ENCODE results near the gene NMNAT3.

DNA sequence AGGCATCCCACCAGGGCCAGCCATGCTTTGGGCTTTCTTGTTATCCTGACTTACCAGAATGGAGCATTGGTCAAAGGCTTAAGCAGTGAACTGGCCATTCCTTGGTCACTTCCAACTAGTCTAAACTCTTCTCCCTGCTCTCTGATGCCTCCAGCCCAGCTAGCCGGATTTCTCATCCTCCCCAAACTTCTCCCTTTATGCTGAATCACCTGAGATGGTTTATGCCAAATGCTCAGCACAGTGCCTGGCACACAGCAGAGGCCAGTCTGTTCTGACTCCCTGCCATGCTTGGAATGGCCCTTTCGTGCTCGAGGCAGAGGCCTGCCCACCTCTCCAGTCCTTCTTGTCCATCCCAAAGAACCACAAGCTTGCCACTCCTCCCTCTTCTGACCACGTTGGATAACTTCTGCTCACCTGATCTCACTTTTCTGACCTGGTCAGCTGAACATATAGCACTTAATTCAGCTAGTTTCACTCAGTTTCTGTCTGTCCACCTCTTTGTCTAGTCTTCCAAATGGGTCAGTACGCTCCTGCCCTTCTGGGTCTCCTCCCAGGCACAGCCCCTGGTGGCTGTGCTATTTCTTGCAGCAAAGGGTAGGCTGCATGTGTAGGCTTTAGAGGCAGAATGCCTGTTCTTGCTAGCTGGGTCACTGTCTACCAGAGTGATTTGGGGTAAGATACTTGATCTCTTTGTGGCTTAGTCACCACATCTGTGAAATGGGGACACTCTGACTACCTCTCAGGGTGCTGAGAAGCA is 136.1 kb downstream of the NMNAT3 start:
- TF ChIP-seq, protein P1, sequence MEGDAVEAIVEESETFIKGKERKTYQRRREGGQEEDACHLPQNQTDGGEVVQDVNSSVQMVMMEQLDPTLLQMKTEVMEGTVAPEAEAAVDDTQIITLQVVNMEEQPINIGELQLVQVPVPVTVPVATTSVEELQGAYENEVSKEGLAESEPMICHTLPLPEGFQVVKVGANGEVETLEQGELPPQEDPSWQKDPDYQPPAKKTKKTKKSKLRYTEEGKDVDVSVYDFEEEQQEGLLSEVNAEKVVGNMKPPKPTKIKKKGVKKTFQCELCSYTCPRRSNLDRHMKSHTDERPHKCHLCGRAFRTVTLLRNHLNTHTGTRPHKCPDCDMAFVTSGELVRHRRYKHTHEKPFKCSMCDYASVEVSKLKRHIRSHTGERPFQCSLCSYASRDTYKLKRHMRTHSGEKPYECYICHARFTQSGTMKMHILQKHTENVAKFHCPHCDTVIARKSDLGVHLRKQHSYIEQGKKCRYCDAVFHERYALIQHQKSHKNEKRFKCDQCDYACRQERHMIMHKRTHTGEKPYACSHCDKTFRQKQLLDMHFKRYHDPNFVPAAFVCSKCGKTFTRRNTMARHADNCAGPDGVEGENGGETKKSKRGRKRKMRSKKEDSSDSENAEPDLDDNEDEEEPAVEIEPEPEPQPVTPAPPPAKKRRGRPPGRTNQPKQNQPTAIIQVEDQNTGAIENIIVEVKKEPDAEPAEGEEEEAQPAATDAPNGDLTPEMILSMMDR (IDR thresholded peaks at IDR 0.05; ENCODE audit: low read depth, low read length), result no peak
- no peak for TF ChIP-seq EZH2phosphoT487 (IDR thresholded peaks at IDR 0.05; ENCODE audit: low read depth)

All from OCI-LY3 (cell line).